HUDEP-2 (cell line): ENCODE results near the gene CYP4F3.
"Not testable (repeated sequence)": the region's sequence is repeated elsewhere in the genome, so short reads cannot be mapped to it uniquely, and the experiment has no call there.

Source experiments
- DNase-seq, 76 experiments: peaks; one replicate each; lab custom pipeline; 2025; ENCODE audit not compliant: unreplicated experiment in 76 of 76; lab: John Stamatoyannopoulos, UW

The CYP4F3 gene

DNA sequence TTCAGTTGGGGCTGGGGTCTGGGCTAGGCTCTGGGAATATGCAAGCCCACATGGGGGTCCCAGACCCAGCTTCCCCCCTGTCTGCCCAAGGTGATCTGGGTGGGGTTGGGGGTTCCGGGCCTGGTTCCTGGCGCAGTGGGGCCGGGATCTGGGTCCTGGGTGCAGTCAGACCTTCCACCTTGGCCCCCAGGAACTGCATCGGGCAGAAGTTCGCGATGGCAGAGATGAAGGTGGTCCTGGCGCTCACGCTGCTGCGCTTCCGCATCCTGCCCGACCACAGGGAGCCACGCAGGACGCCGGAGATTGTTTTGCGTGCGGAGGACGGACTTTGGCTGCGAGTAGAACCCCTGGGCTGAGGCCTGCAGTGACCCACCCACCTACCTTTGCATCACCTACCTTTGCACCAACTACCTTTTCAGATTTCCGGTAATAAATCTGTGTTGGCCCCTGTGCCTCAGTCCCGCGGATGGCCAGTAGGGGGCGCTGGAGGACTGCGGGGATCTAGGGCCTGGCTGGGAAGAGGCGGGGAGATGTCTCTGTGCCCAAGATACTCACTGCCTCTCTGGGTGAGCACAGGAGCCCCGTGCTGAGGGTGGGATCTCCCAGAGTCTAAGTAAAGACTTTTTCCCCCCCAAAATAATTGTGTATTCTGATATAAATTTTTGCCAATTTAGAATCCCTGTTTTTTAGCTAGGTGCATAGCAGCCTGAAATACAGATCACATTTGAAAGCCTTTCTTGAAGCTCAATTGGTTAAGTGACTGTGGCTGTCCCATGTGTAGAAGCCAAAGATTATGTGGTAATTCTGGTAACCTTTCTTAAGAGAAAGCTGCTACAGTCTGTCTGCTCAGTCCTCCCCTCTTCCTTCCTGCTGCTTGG lies 11.5 kb upstream of the CYP4F3 start:
- DNase-seq: peak in 68 of 76 experiments; percentile 14 to 88 (median 68)

- peak in 53 of 76 experiments; percentile 11 to 68 (median 42) for DNase-seq
Measured at GRCh38 chr19:15631817-15632216, 8.9 kb upstream of the CYP4F3 start.

GRCh38 chr19:15633082-15633835 lies 7.4 kb upstream of the CYP4F3 start:
- DNase-seq: no peak

GRCh38 chr19:15634105-15634504 lies 6.6 kb upstream of the CYP4F3 start:
- no peak for DNase-seq

DNA sequence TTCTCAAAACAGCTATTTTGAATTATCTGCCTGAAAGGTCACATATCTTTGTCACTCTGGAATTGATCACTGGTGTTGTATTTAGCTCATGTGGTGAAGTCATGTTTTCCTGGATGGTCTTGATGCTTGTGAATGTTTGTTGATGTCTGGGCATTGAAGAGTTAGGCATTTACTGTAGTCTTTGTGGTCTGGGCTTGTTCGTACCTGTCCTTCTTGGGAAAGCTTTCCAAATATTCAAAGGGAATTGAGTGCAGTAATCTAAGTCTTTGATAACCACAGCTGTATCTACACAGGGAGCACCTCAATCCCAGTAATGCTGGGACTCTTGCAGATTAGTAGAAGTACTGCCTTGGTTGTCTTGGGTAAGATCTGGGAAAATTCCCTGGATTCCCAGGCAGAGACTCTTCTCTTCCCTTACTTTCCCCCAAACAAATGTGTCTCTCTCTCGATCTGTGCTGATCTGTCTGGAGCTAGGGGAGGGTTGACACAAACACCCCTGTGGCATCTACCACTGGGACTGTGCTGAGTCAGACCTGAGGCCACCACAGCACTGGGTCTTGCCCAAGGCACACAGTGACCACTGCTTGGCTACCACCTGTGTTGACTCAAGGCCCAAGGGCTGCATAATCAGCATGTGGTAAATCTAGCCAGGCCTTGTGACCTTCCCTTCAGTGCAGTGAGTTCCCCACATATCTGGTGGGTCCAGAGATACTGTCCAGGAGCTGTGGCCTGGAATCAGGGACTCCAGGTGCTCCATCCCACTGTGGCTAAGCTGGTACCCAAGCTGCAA lies 5.5 kb upstream of the CYP4F3 start:
- no peak for DNase-seq

DNA sequence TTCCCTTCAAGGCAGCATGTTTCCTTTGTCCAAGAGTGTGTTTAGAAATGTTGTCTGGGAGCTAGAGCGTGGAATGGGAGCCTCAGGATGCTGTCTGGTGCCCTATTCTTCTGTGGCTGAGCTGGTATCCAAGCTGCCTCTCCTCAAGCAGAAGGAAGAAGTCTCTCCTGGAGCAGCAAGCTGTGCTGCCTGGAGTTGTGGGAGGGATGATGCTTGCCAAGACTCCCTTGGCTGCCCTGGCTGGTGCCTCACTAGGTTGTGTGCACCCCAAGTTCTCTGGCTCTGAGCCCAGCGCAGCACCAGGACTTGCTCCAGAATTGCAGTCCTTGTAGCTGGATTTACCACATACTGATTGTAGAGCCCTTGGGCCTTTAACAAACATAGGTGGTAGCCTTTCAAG lies 4.7 kb upstream of the CYP4F3 start:
- DNase-seq: no peak

- no peak for DNase-seq
Measured at GRCh38 chr19:15639596-15639995, 1.1 kb upstream of the CYP4F3 start.

DNA sequence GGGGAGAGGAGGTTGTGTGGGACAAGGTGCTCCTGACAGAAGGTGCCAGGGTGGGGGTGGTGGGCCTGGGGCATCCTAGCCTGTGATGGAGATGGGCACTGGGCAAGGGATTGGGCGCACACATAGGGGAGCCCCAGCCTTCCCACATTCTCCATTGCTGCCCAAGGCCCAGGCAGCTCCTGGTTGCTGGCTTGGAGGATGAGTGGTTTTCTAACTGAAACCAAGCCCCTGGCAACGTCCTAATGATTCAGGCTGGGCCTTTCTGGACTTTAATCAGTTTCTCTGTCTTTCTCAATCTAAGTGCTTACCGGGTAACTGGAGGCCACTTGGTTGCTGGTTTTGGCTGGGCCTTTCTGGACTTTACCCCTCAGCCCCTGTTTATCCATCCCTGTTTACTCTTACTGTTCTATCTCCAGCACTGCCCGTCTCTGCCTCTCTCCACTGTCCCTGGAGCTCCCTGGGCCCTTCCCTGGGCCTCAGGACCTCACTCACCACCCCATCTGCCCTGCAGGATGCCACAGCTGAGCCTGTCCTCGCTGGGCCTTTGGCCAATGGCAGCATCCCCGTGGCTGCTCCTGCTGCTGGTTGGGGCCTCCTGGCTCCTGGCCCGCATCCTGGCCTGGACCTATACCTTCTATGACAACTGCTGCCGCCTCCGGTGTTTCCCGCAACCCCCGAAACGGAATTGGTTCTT lies 354 bp downstream of the CYP4F3 start:
- peak in 5 of 76 experiments; percentile 33 to 64 (median 43) for DNase-seq

- peak in 4 of 76 experiments; percentile 8 to 17 (median 12) for DNase-seq
Measured at GRCh38 chr19:15641901-15642491, 1.3 kb downstream of the CYP4F3 start.

GRCh38 chr19:15642807-15643206 lies 2.1 kb downstream of the CYP4F3 start:
- no peak for DNase-seq

DNA sequence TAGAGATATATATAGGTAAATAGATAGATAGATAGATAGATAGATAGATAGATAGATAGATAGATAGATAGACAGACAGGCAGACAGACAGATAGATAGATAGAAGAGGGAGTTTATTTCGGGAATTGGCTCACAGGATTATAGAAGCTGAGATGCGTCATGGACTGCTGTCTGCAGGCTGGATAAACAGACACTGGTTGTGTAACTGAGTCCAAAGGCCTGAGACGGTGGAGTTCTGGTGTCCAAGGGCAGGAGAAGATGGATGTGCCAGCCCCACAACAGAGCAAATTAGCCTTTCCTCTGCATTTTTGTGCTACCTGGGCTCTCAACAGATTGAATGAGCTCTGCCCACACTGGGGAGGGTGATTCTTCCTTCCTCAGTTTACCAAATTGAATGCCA lies 2.7 kb downstream of the CYP4F3 start:
- DNase-seq: no peak

DNA sequence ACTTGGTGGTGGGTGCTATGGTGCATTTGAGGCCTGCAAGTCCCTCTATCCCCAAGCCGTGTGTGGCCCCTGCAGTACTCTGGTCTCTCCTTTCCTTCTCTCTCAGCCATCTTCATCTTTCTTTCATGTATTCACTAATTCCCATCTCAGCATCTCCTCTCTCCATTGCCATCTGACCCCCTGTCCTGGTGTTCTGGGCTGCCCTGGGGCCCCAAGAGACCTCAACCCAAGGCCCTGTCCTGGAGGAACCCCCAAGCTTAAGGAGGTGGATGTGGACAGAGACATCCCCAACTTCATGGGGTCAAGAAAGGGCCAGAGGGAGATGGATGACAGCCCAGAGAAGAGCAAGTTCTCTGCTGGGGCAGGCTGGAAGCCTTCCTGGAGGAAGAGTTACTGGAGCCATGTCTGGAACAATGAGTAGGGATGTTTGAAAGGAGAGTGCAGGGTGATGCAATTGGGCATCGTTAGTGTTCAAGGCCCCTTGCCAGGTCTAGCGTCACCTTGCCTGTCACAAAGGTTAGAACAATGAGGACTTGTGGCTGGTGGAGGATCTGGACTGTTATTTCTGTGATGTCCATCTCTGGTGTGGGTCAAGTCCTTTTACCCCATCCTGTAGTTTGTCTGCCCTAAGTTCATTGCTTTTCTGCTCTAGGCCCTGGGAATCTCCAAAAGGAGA lies 3.5 kb downstream of the CYP4F3 start:
- no peak for DNase-seq

- no peak for DNase-seq
Measured at GRCh38 chr19:15644816-15645215, 4.1 kb downstream of the CYP4F3 start.

GRCh38 chr19:15649526-15649925 lies 8.8 kb downstream of the CYP4F3 start:
- DNase-seq: no peak

DNA sequence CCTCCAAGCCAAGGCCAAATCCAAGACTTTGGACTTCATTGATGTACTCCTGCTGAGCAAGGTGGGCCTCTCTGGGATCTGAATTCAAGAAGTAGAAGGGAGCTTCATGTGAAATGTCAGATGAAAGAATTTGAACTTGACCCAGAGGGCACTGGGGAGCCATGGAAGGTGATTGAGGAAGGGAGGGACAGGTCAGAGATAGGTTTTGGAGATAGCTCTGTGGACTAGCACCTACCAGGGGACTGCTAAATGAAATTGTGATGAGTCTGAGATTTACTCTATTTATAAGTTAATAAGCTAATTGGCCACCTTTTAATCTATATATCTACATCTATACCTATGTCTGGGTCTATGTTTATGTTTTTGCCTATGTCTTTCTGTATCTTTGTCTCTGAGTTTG lies 9.4 kb downstream of the CYP4F3 start:
- DNase-seq: not testable (repeated sequence)

- DNase-seq: no peak
Measured at GRCh38 chr19:15651791-15652190, 11.1 kb downstream of the CYP4F3 start.

- no peak for DNase-seq
Measured at GRCh38 chr19:15652559-15653278, 12.0 kb downstream of the CYP4F3 start.

DNA sequence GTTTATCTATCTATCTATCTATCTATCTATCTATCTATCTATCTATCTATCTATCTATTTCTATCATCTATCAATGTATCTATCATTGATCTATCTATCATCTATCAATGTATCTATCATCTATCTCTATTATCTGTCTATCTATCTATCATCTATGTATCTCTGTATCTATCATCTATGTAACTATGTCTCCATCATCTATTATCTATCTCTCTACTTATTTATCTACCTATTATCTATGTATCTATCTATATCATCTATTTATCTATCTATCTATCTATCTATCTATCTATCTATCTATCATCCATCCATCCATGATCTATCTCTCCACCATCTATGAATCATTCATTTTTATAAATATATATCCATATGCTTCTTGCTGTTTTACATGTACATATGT lies 15.8 kb downstream of the CYP4F3 start:
- no peak for DNase-seq

GRCh38 chr19:15663247-15663646 lies 22.6 kb downstream of the CYP4F3 start:
- no peak for DNase-seq
